GM12878 (cell line): ENCODE measurements around the gene MTMR10. TPM values are rescaled to one million over a fixed set of nuclear protein-coding genes. Genes with fewer than 3 reads are reported as not detected.
A peak's percentile ranks its signal among the peaks of the same experiment; 100 is the strongest.

Source experiments
- ATAC-seq: fragments of 200-7000 bp; cut with Tn5 transposase; 3 replicates; pipeline ENCODE4 v1.9.1; 2020; ENCODE audit warnings: mild to moderate bottlenecking, moderate library complexity
- BruUV-seq: library from RNA; stranded (reverse); fragments of 400-500 nt; replicated peaks from 2 replicates; lab custom pipeline; 2021; lab: Mats Ljungman, UMichigan
- CTCF ChIA-PET: fragments of 300-600 bp; sonication (Branson Sonifier 250); formaldehyde crosslinking; extraction: SDS; loops from one replicate; lab custom pipeline; 2021; ENCODE audit warnings: inconsistent platforms; lab: Yijun Ruan, JAX
- POLR2A ChIA-PET: fragments of 350-600 bp; formaldehyde crosslinking; extraction: SDS; loops from one replicate; lab custom pipeline; 2021; ENCODE audit warnings: inconsistent platforms; lab: Charles Lee
- RAD21 ChIA-PET: fragments of 300-600 bp; sonication (Branson Sonifier 250); formaldehyde crosslinking; loops from one replicate; lab custom pipeline; 2023; ENCODE audit warnings: antibody characterized with exemption; ENCODE audit not compliant: unreplicated experiment; lab: Charles Lee
- SMC1A ChIA-PET: fragments of 300-600 bp; sonication (Branson Sonifier 250); formaldehyde crosslinking; loops from one replicate; lab custom pipeline; 2023; ENCODE audit not compliant: unreplicated experiment, uncharacterized antibody; lab: Charles Lee
- DNase-seq: peaks from one replicate; pipeline ENCODE4 v3.0.0-alpha.2; 2011; ENCODE audit warnings: low read depth, low spot score
- FAIRE-seq: peaks from 3 replicates; lab custom pipeline; 2011; peaks lifted over from hg19 to GRCh38; lab: Jason Lieb, UNC
- H2AFZ ChIP-seq: 2 replicates; pipeline ENCODE4 v1.6.0; 2011; ENCODE audit warnings: low read depth, low read length, control low read depth; ENCODE audit not compliant: control insufficient read depth
- H3K27ac ChIP-seq: 2 replicates; pipeline ENCODE4 v1.5.1; 2011; ENCODE audit warnings: control low read depth; ENCODE audit not compliant: control insufficient read depth, insufficient read depth
- H3K27me3 ChIP-seq, 2 experiments: replicated peaks in 1 of 2; 2 replicates each; pipeline versions ENCODE4 v1.6.0 to v1.6.1; 2011; ENCODE audit warnings: low read length in 1 of 2; ENCODE audit not compliant: control insufficient read depth in 2 of 2, insufficient read depth in 2 of 2
- H3K36me3 ChIP-seq, 2 experiments: 2 replicates each; pipeline ENCODE4 v1.5.1; 2011; ENCODE audit warnings: low read length in 1 of 2; ENCODE audit not compliant: control insufficient read depth in 2 of 2, insufficient read depth in 2 of 2
- H3K4me1 ChIP-seq: 2 replicates; pipeline ENCODE4 v1.6.1; 2011; ENCODE audit warnings: mild to moderate bottlenecking, low read length, moderate library complexity, mixed read lengths; ENCODE audit not compliant: control insufficient read depth, insufficient read depth
- H3K4me2 ChIP-seq: 2 replicates; pipeline ENCODE4 v1.6.0; 2011; ENCODE audit warnings: control low read depth; ENCODE audit not compliant: control insufficient read depth, insufficient read depth
- H3K4me3 ChIP-seq: fragments of 200-600 bp; sonication (generic); 2 replicates; pipeline ENCODE4 v1.5.1; 2016
- H3K79me2 ChIP-seq: 2 replicates; pipeline ENCODE4 v1.6.0; 2011; ENCODE audit warnings: low read length; ENCODE audit not compliant: control insufficient read depth, insufficient read depth
- H3K9ac ChIP-seq: 2 replicates; pipeline ENCODE4 v1.8.0; 2011; ENCODE audit warnings: low read length, control low read depth, mixed read lengths; ENCODE audit not compliant: control insufficient read depth, insufficient read depth
- H3K9me3 ChIP-seq: replicated peaks from 3 replicates; pipeline ENCODE4 v1.5.1; 2011; ENCODE audit warnings: mild to moderate bottlenecking, low read length; ENCODE audit not compliant: control insufficient read depth, insufficient read depth
- H4K20me1 ChIP-seq: 2 replicates; pipeline ENCODE4 v1.6.0; 2011; ENCODE audit not compliant: control insufficient read depth, insufficient read depth
- ESRRA ChIP-seq: IDR thresholded peaks from 2 replicates; pipeline ENCODE4 v1.6.1; 2012; ENCODE audit warnings: mild to moderate bottlenecking, low read length, improper control_type of control experiment
- HDAC6 ChIP-seq: fragments of 200-600 bp; sonication (generic); IDR thresholded peaks from one replicate; pipeline ENCODE4 v1.8.0; 2017; ENCODE audit warnings: antibody characterized with exemption; ENCODE audit not compliant: unreplicated experiment
- NR2F1 ChIP-seq: fragments of 450-650 bp; conservative IDR thresholded peaks from 2 replicates; pipeline ENCODE4 v1.6.1; 2017; ENCODE audit warnings: mild to moderate bottlenecking
- RAD51 ChIP-seq: fragments of 450-650 bp; IDR thresholded peaks from 2 replicates; pipeline ENCODE4 v1.6.1; 2016; ENCODE audit warnings: moderate library complexity, mild to moderate bottlenecking, inconsistent platforms
- STAT1 ChIP-seq: fragments of 450-650 bp; conservative IDR thresholded peaks from 2 replicates; pipeline ENCODE4 v1.6.1; 2014; ENCODE audit warnings: antibody characterized with exemption, mild to moderate bottlenecking
- TCF12 ChIP-seq: IDR thresholded peaks from 2 replicates; pipeline ENCODE4 v1.6.1; 2011; ENCODE audit warnings: low read depth, mild to moderate bottlenecking, low read length
- ZBED1 ChIP-seq: IDR thresholded peaks from 2 replicates; pipeline ENCODE4 v1.6.1; 2016; ENCODE audit warnings: borderline replicate concordance
- WGBS: methylation state at CpG from one replicate; pipeline ENCODE4 v1.1.6; 2016; ENCODE audit warnings: low lambda C conversion rate; ENCODE audit not compliant: insufficient replicate concordance, insufficient coverage; ENCODE audit errors: missing lambda C conversion rate; 5-methylcytosine and 5-hydroxymethylcytosine counted together
- in situ Hi-C: fragments of 300-500 bp; cut with MboI; formaldehyde crosslinking; loops from 9 replicates; pipeline ENCODE4 v1.14.3; 2018; ENCODE audit warnings: mixed read lengths
- intact Hi-C: fragments of 100-400 bp; cut with micrococcal nuclease; formaldehyde crosslinking; loops from one replicate; pipeline ENCODE4 v1.14.2; 2022; ENCODE audit not compliant: unreplicated experiment
- polyA plus RNA-seq, 11 experiments: library from polyadenylated mRNA; depleted of rRNA in 4 of 11; unstranded in 6 of 11; stranded (reverse) in 5 of 11; fragments of >200 nt; fragmentation: Nextera tagmentation in 4 of 11; fragmentation: Illumina TruSeq in 1 of 11; extraction: Ambion mirVana in 4 of 11; extraction: Trizol in 1 of 11; gene quantifications; 1 replicate in 1 of 11; 2 replicates in 10 of 11; pipeline versions ENCODE4 v1.2.1 to v1.2.3, GENCODE V29; 2011 to 2016; ENCODE audit warnings: inconsistent platforms in 2 of 11, missing spikeins in 2 of 11, low read depth in 1 of 11
- total RNA-seq, 4 experiments: library from RNA; depleted of rRNA in 3 of 4; stranded (reverse); fragments of >200 nt in 3 of 4; fragmentation: Illumina TruSeq in 1 of 4; extraction: Trizol in 1 of 4; gene quantifications; 2 replicates each; pipeline versions ENCODE4 v1.2.1 to v1.2.3, GENCODE V29; 2013 to 2021
- TF ChIP-seq, protein P1 (sequence below): fragments of 450-650 bp; IDR thresholded peaks from 2 replicates; pipeline ENCODE4 v1.6.1; 2017; ENCODE audit warnings: antibody characterized with exemption, mild to moderate bottlenecking, moderate library complexity
- TF ChIP-seq, protein P2 (sequence below): fragments of 450-650 bp; IDR thresholded peaks from 2 replicates; pipeline ENCODE4 v1.6.1; 2017; ENCODE audit warnings: mild to moderate bottlenecking, moderate library complexity
- TF ChIP-seq, protein P3 (sequence below): IDR thresholded peaks from 2 replicates; pipeline ENCODE4 v1.6.1; 2012; ENCODE audit warnings: low read depth, low read length, improper control_type of control experiment
- TF ChIP-seq, protein P4 (sequence below), 3 experiments: IDR thresholded peaks in 2 of 3; conservative IDR thresholded peaks in 1 of 3; 2 replicates each; pipeline ENCODE4 v1.5.1; 2011; ENCODE audit warnings: low read depth in 3 of 3, low read length in 3 of 3, mild to moderate bottlenecking in 3 of 3, control low read depth in 2 of 3, moderate library complexity in 2 of 3, inconsistent platforms in 1 of 3, mixed read lengths in 1 of 3; ENCODE audit not compliant: control insufficient read depth in 2 of 3, insufficient read depth in 1 of 3; ENCODE audit errors: extremely low read depth in 1 of 3

MTMR10 gene
- total and polyA plus RNA-seq, 10 of the 15 experiments (the other 5 are each of a cell fraction or from before 2014, with no cell fraction given) = 1.9 to 13.6 (median 8.9) TPM

DNA sequence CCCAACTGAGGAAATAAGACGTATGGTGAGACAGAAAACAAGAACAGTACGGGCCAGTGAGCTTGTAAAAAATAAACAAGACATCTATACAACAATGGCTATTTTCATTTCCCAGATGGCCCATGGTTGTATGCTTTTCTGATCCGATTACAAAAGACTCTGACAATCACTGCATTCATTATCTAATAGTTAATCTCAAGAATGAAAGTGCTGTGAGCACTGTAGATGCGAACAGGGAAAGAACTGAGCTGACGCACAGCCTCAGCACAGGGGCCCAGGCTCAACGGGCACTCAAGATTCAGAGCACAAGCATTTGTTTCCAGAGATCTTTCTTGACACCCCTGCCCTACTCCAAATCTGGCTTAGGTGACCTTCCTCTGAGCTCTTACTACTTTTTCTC lies 6.9 kb downstream of the MTMR10 start (continued):
- TF ChIP-seq, protein P1, sequence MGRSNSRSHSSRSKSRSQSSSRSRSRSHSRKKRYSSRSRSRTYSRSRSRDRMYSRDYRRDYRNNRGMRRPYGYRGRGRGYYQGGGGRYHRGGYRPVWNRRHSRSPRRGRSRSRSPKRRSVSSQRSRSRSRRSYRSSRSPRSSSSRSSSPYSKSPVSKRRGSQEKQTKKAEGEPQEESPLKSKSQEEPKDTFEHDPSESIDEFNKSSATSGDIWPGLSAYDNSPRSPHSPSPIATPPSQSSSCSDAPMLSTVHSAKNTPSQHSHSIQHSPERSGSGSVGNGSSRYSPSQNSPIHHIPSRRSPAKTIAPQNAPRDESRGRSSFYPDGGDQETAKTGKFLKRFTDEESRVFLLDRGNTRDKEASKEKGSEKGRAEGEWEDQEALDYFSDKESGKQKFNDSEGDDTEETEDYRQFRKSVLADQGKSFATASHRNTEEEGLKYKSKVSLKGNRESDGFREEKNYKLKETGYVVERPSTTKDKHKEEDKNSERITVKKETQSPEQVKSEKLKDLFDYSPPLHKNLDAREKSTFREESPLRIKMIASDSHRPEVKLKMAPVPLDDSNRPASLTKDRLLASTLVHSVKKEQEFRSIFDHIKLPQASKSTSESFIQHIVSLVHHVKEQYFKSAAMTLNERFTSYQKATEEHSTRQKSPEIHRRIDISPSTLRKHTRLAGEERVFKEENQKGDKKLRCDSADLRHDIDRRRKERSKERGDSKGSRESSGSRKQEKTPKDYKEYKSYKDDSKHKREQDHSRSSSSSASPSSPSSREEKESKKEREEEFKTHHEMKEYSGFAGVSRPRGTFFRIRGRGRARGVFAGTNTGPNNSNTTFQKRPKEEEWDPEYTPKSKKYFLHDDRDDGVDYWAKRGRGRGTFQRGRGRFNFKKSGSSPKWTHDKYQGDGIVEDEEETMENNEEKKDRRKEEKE = no peak

DNA sequence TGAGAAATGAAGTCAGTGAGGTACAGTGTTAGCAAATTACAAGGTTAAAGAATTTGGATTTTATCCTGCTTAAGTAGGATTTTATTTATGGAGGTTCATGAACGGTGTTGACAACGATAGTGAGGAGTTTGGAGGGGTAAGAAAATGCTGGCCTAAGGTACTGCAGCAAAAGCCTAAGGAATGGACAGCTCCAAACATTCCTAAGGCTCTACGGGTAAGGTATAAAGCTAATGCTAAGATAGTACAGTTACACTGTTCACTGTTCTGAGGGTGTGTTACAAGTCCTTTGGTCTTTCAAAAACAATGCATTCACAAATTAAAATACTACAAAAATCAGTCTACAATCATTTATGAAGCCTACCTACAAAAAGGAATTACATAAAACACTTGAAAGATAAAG lies 7.3 kb downstream of the MTMR10 start:
- SMC1A ChIA-PET = interaction anchor here (1.1 to 4.4 kb wide), 5 partner anchors 10 to 55 kb away, joined by 3 to 22 read pairs (median 8); no protein-coding TSS in a partner anchor
- Histone ChIP-seq H2AFZ (no peak overlapping the region), H3K9ac (no peak overlapping the region), H3K9me3 (no peaks in the 10 kb centered on the region), H3K79me2 (no peaks in the 10 kb centered on the region; the same call in none of the 2 replicates), H3K27me3 (no peaks in the 10 kb centered on the region), H3K4me3 (peak overlapping the region; percentile 14; the same call in 1 of the 2 replicates), H3K36me3 (peaks cover 0 to 7% of the 10 kb centered on the region in 2 experiments; a peak in 2 of 4 replicates), H3K4me2 (no peak overlapping the region; the same call in 1 of the 2 replicates), H3K27ac (no peak overlapping the region), H4K20me1 (no peaks in the 10 kb centered on the region), H3K4me1 (peaks cover 12% of the 10 kb centered on the region)
- RAD21 ChIA-PET = interaction anchor here (1.2 to 3.0 kb wide), 3 partner anchors 21 to 145 kb away, joined by 3 to 8 read pairs (median 5); no protein-coding TSS in a partner anchor
- in situ Hi-C loops (no loop called here), intact Hi-C loops (loop anchor here (10.0 kb wide), 2 partner anchors 141 to 501 kb away; no protein-coding TSS in a partner anchor)
- no TSS peak for BruUV-seq
- DNase-seq (no peak), ATAC-seq (no peak; the same call in 2 of the 3 replicates), FAIRE-seq (no peak)
- CTCF ChIA-PET = interaction anchor here (1.3 kb wide), 1 partner anchor 144 kb away, joined by 7 read pairs; no protein-coding TSS in a partner anchor
- WGBS = 94% methylated on average over 3 of the region's 3 CpGs
- POLR2A ChIA-PET = no interaction called here
- TF ChIP-seq, protein P2, sequence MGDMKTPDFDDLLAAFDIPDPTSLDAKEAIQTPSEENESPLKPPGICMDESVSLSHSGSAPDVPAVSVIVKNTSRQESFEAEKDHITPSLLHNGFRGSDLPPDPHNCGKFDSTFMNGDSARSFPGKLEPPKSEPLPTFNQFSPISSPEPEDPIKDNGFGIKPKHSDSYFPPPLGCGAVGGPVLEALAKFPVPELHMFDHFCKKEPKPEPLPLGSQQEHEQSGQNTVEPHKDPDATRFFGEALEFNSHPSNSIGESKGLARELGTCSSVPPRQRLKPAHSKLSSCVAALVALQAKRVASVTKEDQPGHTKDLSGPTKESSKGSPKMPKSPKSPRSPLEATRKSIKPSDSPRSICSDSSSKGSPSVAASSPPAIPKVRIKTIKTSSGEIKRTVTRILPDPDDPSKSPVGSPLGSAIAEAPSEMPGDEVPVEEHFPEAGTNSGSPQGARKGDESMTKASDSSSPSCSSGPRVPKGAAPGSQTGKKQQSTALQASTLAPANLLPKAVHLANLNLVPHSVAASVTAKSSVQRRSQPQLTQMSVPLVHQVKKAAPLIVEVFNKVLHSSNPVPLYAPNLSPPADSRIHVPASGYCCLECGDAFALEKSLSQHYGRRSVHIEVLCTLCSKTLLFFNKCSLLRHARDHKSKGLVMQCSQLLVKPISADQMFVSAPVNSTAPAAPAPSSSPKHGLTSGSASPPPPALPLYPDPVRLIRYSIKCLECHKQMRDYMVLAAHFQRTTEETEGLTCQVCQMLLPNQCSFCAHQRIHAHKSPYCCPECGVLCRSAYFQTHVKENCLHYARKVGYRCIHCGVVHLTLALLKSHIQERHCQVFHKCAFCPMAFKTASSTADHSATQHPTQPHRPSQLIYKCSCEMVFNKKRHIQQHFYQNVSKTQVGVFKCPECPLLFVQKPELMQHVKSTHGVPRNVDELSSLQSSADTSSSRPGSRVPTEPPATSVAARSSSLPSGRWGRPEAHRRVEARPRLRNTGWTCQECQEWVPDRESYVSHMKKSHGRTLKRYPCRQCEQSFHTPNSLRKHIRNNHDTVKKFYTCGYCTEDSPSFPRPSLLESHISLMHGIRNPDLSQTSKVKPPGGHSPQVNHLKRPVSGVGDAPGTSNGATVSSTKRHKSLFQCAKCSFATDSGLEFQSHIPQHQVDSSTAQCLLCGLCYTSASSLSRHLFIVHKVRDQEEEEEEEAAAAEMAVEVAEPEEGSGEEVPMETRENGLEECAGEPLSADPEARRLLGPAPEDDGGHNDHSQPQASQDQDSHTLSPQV = no peak
- no peak for TF ChIP-seq RAD51
- TF ChIP-seq NR2F1 = no peak
- TF ChIP-seq HDAC6 = no peak
- TF ChIP-seq TCF12 = no peak
- TF ChIP-seq, protein P3, sequence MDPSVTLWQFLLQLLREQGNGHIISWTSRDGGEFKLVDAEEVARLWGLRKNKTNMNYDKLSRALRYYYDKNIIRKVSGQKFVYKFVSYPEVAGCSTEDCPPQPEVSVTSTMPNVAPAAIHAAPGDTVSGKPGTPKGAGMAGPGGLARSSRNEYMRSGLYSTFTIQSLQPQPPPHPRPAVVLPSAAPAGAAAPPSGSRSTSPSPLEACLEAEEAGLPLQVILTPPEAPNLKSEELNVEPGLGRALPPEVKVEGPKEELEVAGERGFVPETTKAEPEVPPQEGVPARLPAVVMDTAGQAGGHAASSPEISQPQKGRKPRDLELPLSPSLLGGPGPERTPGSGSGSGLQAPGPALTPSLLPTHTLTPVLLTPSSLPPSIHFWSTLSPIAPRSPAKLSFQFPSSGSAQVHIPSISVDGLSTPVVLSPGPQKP = no peak
- no peak for TF ChIP-seq ZBED1
- TF ChIP-seq STAT1 = no peak
- TF ChIP-seq, protein P4, sequence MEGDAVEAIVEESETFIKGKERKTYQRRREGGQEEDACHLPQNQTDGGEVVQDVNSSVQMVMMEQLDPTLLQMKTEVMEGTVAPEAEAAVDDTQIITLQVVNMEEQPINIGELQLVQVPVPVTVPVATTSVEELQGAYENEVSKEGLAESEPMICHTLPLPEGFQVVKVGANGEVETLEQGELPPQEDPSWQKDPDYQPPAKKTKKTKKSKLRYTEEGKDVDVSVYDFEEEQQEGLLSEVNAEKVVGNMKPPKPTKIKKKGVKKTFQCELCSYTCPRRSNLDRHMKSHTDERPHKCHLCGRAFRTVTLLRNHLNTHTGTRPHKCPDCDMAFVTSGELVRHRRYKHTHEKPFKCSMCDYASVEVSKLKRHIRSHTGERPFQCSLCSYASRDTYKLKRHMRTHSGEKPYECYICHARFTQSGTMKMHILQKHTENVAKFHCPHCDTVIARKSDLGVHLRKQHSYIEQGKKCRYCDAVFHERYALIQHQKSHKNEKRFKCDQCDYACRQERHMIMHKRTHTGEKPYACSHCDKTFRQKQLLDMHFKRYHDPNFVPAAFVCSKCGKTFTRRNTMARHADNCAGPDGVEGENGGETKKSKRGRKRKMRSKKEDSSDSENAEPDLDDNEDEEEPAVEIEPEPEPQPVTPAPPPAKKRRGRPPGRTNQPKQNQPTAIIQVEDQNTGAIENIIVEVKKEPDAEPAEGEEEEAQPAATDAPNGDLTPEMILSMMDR (IDR thresholded peaks at IDR 0.05 in 2 of 3, conservative IDR thresholded peaks at IDR 0.05 in 1 of 3; ENCODE audit: control insufficient read depth in 2 of 3, extremely low read depth in 1 of 3, insufficient read depth in 1 of 3, low read depth in 3 of 3, low read length in 3 of 3) = no peak
- TF ChIP-seq ESRRA = no peak
